OCI-LY7 (cell line): ENCODE results near the gene DNM2. TPM values are rescaled to one million over a fixed set of nuclear protein-coding genes. Genes with fewer than 3 reads are reported as not detected.

ENCODE experiments used
- BruUV-seq: library from RNA; stranded (reverse); fragments of 400-500 nt; replicated peaks from 2 replicates; lab custom pipeline; 2021; lab: Mats Ljungman, UMichigan
- CTCF ChIA-PET: fragments of 300-600 bp; sonication (Branson Sonifier 250); formaldehyde crosslinking; loops from one replicate; lab custom pipeline; 2022; ENCODE audit warnings: antibody characterized with exemption; ENCODE audit not compliant: unreplicated experiment; lab: Charles Lee
- POLR2A ChIA-PET: fragments of 300-600 bp; sonication (Branson Sonifier 250); formaldehyde crosslinking; loops from one replicate; lab custom pipeline; 2022; ENCODE audit warnings: antibody characterized with exemption; lab: Charles Lee
- DNase-seq: peaks from one replicate; pipeline ENCODE4 v3.0.0-alpha.2; 2015; ENCODE audit warnings: low spot score
- H2AFZ ChIP-seq: fragments of 200-600 bp; sonication (generic), shearing (Covaris generic); 2 replicates; pipeline ENCODE4 v1.6.1; 2014; ENCODE audit warnings: mild to moderate bottlenecking, antibody characterized with exemption, low read length, moderate library complexity
- H3K27ac ChIP-seq: fragments of 200-600 bp; sonication (generic); 2 replicates; pipeline ENCODE4 v1.5.1; 2014; ENCODE audit warnings: mixed run types, low read depth, mild to moderate bottlenecking, moderate library complexity, low read length, inconsistent platforms; ENCODE audit not compliant: poor library complexity, severe bottlenecking
- H3K36me3 ChIP-seq: fragments of 200-600 bp; sonication (generic); 2 replicates; pipeline ENCODE4 v1.6.1; 2014; ENCODE audit warnings: mild to moderate bottlenecking, antibody characterized with exemption, low read length, moderate library complexity, mixed read lengths; ENCODE audit not compliant: insufficient read depth
- H3K4me1 ChIP-seq: fragments of 200-600 bp; sonication (generic); 2 replicates; pipeline ENCODE4 v1.5.1; 2014; ENCODE audit warnings: mild to moderate bottlenecking, low read length; ENCODE audit not compliant: insufficient read depth, poor library complexity, severe bottlenecking
- H3K4me2 ChIP-seq: fragments of 200-600 bp; sonication (generic); 2 replicates; pipeline ENCODE4 v1.6.1; 2014; ENCODE audit warnings: mild to moderate bottlenecking, low read length
- H3K4me3 ChIP-seq: fragments of 200-600 bp; sonication (generic); 2 replicates; pipeline ENCODE4 v1.5.1; 2014; ENCODE audit warnings: mild to moderate bottlenecking, low read depth, low read length; ENCODE audit not compliant: poor library complexity, severe bottlenecking
- H3K79me2 ChIP-seq: fragments of 200-600 bp; sonication (generic); 2 replicates; pipeline ENCODE4 v1.6.1; 2016; ENCODE audit warnings: low read depth, mild to moderate bottlenecking, low read length, moderate library complexity, mixed read lengths; ENCODE audit not compliant: insufficient read depth
- H3K9me2 ChIP-seq: fragments of 200-600 bp; sonication (generic); 2 replicates; pipeline ENCODE4 v1.6.1; 2016; ENCODE audit warnings: mild to moderate bottlenecking, low read length, mixed read lengths; ENCODE audit not compliant: insufficient read depth
- H3K9me3 ChIP-seq: fragments of 200-600 bp; sonication (generic); 2 replicates; pipeline ENCODE4 v1.6.1; 2014; ENCODE audit warnings: mild to moderate bottlenecking, mixed run types, low read length, mixed read lengths
- H4K20me1 ChIP-seq: fragments of 200-600 bp; sonication (generic); 2 replicates; pipeline ENCODE4 v1.6.1; 2014; ENCODE audit warnings: mild to moderate bottlenecking, antibody characterized with exemption, low read length, moderate library complexity, mixed read lengths; ENCODE audit not compliant: insufficient read depth
- CTCF ChIP-seq: fragments of 200-600 bp; sonication (generic); conservative IDR thresholded peaks from 2 replicates; pipeline ENCODE4 v1.5.1; 2014; ENCODE audit warnings: mild to moderate bottlenecking, antibody characterized with exemption, low read length, moderate library complexity, mixed read lengths
- EZH2phosphoT487 ChIP-seq: fragments of 200-600 bp; sonication (generic); IDR thresholded peaks from 2 replicates; pipeline ENCODE4 v1.6.1; 2018; ENCODE audit warnings: low read depth, borderline replicate concordance, mild to moderate bottlenecking, mixed run types, antibody characterized with exemption, low read length, moderate library complexity, mixed read lengths
- intact Hi-C: fragments of 100-400 bp; cut with micrococcal nuclease; formaldehyde crosslinking; loops from one replicate; pipeline ENCODE4 v1.10.0; 2022; ENCODE audit not compliant: unreplicated experiment
- total RNA-seq, 2 experiments: library from RNA; depleted of rRNA in 1 of 2; stranded (reverse); fragments of >200 nt in 1 of 2; shearing (Covaris generic) in 1 of 2; gene quantifications; 2 replicates each; pipeline ENCODE4 v1.2.3, GENCODE V29; 2014 to 2022

Gene DNM2
- total RNA-seq, 2 experiments from 2014 or later, result 139 to 165 TPM

- H3K36me3 ChIP-seq, result no peaks in the 10 kb centered on the region
- ChIA-PET CTCF (no interaction called here), POLR2A (no interaction called here)
- 0 out of 2 replicates have a peak, but pooled peaks cover 5% of the 10 kb centered on the region for H4K20me1 ChIP-seq
- BruUV-seq, result no TSS peak
- peaks cover 8% of the 10 kb centered on the region for H3K4me1 ChIP-seq
- H3K79me2 ChIP-seq, result peaks cover 41% of the 10 kb centered on the region
- intact Hi-C loops, result no loop called here
- TF ChIP-seq EZH2phosphoT487, result no peak
- DNase-seq, result no peak
- H3K4me3 ChIP-seq, result no peak overlapping the region
- H3K9me2 ChIP-seq, result no peaks in the 10 kb centered on the region
- no peaks in the 10 kb centered on the region for H3K9me3 ChIP-seq
- H2AFZ ChIP-seq, result no peak overlapping the region
- H3K27ac ChIP-seq, result no peak overlapping the region
- H3K4me2 ChIP-seq, result no peak overlapping the region
Observed at GRCh38 chr19:10748195-10748926, 30.5 kb downstream of the DNM2 start.

DNA sequence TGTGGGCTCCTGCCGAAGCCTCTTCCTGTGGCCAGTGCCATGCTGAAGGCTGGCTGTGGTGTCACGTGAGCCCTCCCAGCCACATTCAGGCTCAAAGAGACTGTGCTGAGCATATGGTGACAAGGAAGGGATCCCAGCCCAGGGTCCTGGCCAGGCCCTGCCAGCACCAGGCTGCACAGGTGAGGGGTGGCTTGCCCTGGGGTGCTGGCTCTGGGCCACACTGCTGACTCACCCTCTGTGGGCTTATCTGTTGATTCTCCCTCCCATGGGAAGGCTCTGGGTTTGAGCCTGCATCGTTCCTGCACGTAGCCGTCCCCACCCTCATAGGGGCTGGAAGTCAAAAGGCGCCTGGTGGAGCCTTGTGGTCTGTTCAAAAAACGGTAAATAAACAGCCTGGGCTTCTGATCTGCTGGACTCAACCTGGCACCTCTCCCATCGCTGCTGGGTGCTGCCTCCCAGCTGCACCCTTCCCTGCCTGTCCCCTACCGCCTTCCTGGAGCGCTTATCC lies 31.1 kb downstream of the DNM2 start:
- Histone ChIP-seq H3K27ac (no peak overlapping the region), H3K9me2 (no peaks in the 10 kb centered on the region), H3K79me2 (peaks cover 36% of the 10 kb centered on the region), H4K20me1 (0 out of 2 replicates have a peak, but pooled peaks cover 5% of the 10 kb centered on the region), H2AFZ (no peak overlapping the region), H3K4me2 (no peak overlapping the region), H3K4me3 (no peak overlapping the region), H3K36me3 (no peaks in the 10 kb centered on the region), H3K4me1 (peaks cover 8% of the 10 kb centered on the region), H3K9me3 (no peaks in the 10 kb centered on the region)
- no peak for DNase-seq
- ChIA-PET POLR2A (no interaction called here), CTCF (no interaction called here)
- no TSS peak for BruUV-seq
- TF ChIP-seq CTCF (no peak), EZH2phosphoT487 (no peak)
- intact Hi-C loops, result no loop called here

DNA sequence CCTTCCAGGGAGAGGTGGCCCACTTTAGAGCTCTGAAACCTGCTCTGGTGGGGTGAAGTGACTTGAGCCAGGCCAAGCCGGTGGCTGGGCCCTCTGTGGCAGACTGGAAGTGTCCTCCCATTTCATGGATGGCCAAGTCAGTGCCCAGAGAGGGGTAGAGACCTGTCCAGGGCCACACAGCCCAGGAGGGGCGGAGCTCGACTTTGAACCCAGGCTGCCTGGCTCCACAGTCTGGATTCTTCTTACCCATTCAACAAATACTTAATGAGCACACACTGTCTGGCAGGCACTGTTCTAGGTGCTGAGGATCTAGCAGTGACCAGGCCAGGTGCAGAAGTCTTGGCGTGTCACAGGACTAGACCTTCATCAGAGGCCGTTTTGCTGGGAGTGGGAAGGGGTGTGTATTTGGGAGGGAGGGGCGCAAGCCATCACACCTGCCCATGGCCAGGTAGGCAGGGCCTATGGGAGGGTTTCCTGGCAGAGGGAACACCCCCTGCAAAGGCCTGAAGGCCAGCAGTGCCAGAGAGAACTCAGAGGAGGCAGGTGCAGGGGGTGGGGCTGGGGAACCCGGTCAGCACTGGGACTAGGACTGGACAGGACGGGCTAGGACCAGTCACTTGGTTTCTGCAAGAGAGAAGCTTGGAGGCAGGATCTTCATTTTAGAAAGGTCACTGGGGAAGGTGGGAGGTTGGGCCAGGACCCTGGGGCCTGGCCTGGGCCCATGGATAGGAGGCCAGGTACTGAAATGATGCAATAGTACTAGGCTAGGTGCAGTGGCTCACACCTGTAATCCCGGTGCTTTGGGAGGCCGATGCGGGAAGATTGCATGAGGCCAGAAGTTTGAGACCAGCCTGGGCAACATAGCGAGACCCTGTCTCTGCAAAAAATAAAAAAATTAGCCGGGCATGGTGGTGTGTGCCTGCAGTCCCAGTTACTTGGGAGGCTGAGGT lies 31.8 kb downstream of the DNM2 start:
- H3K4me3 ChIP-seq, result no peak overlapping the region
- H3K9me3 ChIP-seq, result no peaks in the 10 kb centered on the region
- H3K4me2 ChIP-seq, result no peak overlapping the region
- DNase-seq, result no peak
- H2AFZ ChIP-seq, result no peak overlapping the region
- intact Hi-C loops, result no loop called here
- no peak overlapping the region for H3K27ac ChIP-seq
- BruUV-seq, result no TSS peak
- H3K9me2 ChIP-seq, result no peaks in the 10 kb centered on the region
- H3K36me3 ChIP-seq, result peaks cover under 1% of the 10 kb centered on the region; the same call in 1 of the 2 replicates
- ChIA-PET CTCF (no interaction called here), POLR2A (no interaction called here)
- peaks cover 8% of the 10 kb centered on the region for H3K4me1 ChIP-seq
- 0 out of 2 replicates have a peak, but pooled peaks cover 5% of the 10 kb centered on the region for H4K20me1 ChIP-seq
- TF ChIP-seq CTCF (no peak), EZH2phosphoT487 (no peak)
- peaks cover 34% of the 10 kb centered on the region for H3K79me2 ChIP-seq
